GM12878 (cell line): ENCODE results near the gene STK11. TPM values are rescaled to one million over a fixed set of nuclear protein-coding genes. Genes with fewer than 3 reads are reported as not detected.

Experiments
- ASH2L ChIP-seq: fragments of 300-600, 200-600 bp; sonication (generic); IDR thresholded peaks from 2 replicates; pipeline ENCODE4 v1.6.1; 2017; ENCODE audit warnings: low read depth, mild to moderate bottlenecking, borderline replicate concordance
- BHLHE40 ChIP-seq, 2 experiments: fragments of 450-650 bp in 1 of 2; IDR thresholded peaks; 2 replicates each; pipeline ENCODE4 v1.6.1; 2011 to 2017; ENCODE audit warnings: low read depth in 2 of 2, borderline replicate concordance in 1 of 2, improper control_type of control experiment in 1 of 2, low read length in 1 of 2, mild to moderate bottlenecking in 1 of 2
- CHD2 ChIP-seq: IDR thresholded peaks from 2 replicates; pipeline ENCODE4 v1.6.1; 2011; ENCODE audit warnings: low read depth, low read length, improper control_type of control experiment, borderline replicate concordance
- IKZF1 ChIP-seq: fragments of 450-650 bp; conservative IDR thresholded peaks from 2 replicates; pipeline ENCODE4 v1.6.1; 2017; ENCODE audit warnings: antibody characterized with exemption, mild to moderate bottlenecking
- PAX5 ChIP-seq: IDR thresholded peaks from 2 replicates; pipeline ENCODE4 v1.6.1; 2011; ENCODE audit warnings: low read depth, low read length, borderline replicate concordance
- POLR2AphosphoS5 ChIP-seq: IDR thresholded peaks from 2 replicates; pipeline ENCODE4 v1.6.1; 2011; ENCODE audit warnings: mild to moderate bottlenecking, low read length, inconsistent platforms
- SMAD5 ChIP-seq: IDR thresholded peaks from 2 replicates; pipeline ENCODE4 v1.6.1; 2016; ENCODE audit warnings: antibody characterized with exemption, low read depth
- SREBF1 ChIP-seq: IDR thresholded peaks from 2 replicates; pipeline ENCODE4 v1.6.1; 2012; ENCODE audit warnings: mild to moderate bottlenecking, low read length
- TCF7 ChIP-seq: IDR thresholded peaks from 2 replicates; pipeline ENCODE4 v1.6.1; 2014; ENCODE audit warnings: antibody characterized with exemption, borderline replicate concordance
- USF1 ChIP-seq: IDR thresholded peaks from 2 replicates; pipeline ENCODE4 v1.6.1; 2011; ENCODE audit warnings: borderline replicate concordance, low read depth, mild to moderate bottlenecking, moderate library complexity, mixed read lengths, low read length; ENCODE audit not compliant: insufficient read depth; ENCODE audit errors: extremely low read length
- YBX1 ChIP-seq: fragments of 450-650 bp; IDR thresholded peaks from 2 replicates; pipeline ENCODE4 v1.6.1; 2016; ENCODE audit warnings: antibody characterized with exemption
- polyA plus RNA-seq, 11 experiments: library from polyadenylated mRNA; depleted of rRNA in 4 of 11; unstranded in 6 of 11; stranded (reverse) in 5 of 11; fragments of >200 nt; fragmentation: Nextera tagmentation in 4 of 11; fragmentation: Illumina TruSeq in 1 of 11; extraction: Ambion mirVana in 4 of 11; extraction: Trizol in 1 of 11; gene quantifications; 1 replicate in 1 of 11; 2 replicates in 10 of 11; pipeline versions ENCODE4 v1.2.1 to v1.2.3, GENCODE V29; 2011 to 2016; ENCODE audit warnings: inconsistent platforms in 2 of 11, missing spikeins in 2 of 11, low read depth in 1 of 11
- total RNA-seq, 4 experiments: library from RNA; depleted of rRNA in 3 of 4; stranded (reverse); fragments of >200 nt in 3 of 4; fragmentation: Illumina TruSeq in 1 of 4; extraction: Trizol in 1 of 4; gene quantifications; 2 replicates each; pipeline versions ENCODE4 v1.2.1 to v1.2.3, GENCODE V29; 2013 to 2021
- TF ChIP-seq, protein P1 (sequence below): fragments of 450-650 bp; IDR thresholded peaks from 2 replicates; pipeline ENCODE4 v1.6.1; 2017; ENCODE audit warnings: antibody characterized with exemption, mild to moderate bottlenecking, moderate library complexity
- TF ChIP-seq, protein P2 (sequence below): fragments of 450-650 bp; IDR thresholded peaks from 2 replicates; pipeline ENCODE4 v1.6.1; 2017; ENCODE audit warnings: mild to moderate bottlenecking
- TF ChIP-seq, protein P3 (sequence below): IDR thresholded peaks from 2 replicates; pipeline ENCODE4 v1.6.1; 2011; ENCODE audit warnings: low read depth, mild to moderate bottlenecking, low read length, moderate library complexity, borderline replicate concordance; ENCODE audit errors: extremely low read depth

STK11 gene
- total and polyA plus RNA-seq, 10 of the 15 experiments (the other 5 are each of a cell fraction or from before 2014, with no cell fraction given) = 0.33 to 71.0 (median 23.8) TPM

- TF ChIP-seq, protein P1, sequence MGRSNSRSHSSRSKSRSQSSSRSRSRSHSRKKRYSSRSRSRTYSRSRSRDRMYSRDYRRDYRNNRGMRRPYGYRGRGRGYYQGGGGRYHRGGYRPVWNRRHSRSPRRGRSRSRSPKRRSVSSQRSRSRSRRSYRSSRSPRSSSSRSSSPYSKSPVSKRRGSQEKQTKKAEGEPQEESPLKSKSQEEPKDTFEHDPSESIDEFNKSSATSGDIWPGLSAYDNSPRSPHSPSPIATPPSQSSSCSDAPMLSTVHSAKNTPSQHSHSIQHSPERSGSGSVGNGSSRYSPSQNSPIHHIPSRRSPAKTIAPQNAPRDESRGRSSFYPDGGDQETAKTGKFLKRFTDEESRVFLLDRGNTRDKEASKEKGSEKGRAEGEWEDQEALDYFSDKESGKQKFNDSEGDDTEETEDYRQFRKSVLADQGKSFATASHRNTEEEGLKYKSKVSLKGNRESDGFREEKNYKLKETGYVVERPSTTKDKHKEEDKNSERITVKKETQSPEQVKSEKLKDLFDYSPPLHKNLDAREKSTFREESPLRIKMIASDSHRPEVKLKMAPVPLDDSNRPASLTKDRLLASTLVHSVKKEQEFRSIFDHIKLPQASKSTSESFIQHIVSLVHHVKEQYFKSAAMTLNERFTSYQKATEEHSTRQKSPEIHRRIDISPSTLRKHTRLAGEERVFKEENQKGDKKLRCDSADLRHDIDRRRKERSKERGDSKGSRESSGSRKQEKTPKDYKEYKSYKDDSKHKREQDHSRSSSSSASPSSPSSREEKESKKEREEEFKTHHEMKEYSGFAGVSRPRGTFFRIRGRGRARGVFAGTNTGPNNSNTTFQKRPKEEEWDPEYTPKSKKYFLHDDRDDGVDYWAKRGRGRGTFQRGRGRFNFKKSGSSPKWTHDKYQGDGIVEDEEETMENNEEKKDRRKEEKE = no peak
- TF ChIP-seq IKZF1 (peak; percentile 42), USF1 (no peak), POLR2AphosphoS5 (no peak; the same call in 1 of the 2 replicates), PAX5 (no peak), BHLHE40 (IDR thresholded peaks at IDR 0.05; ENCODE audit: borderline replicate concordance in 1 of 2, low read depth in 2 of 2, low read length in 1 of 2) (peak in 1 of 2 experiments; percentile 26; a peak in 1 of 4 replicates), SMAD5 (no peak), YBX1 (no peak), SREBF1 (no peak), TCF7 (no peak), ASH2L (0 out of 2 replicates have a peak, but pooled peaks have one; percentile 46), CHD2 (peak; percentile 66; the same call in 1 of the 2 replicates)
- TF ChIP-seq, protein P2, sequence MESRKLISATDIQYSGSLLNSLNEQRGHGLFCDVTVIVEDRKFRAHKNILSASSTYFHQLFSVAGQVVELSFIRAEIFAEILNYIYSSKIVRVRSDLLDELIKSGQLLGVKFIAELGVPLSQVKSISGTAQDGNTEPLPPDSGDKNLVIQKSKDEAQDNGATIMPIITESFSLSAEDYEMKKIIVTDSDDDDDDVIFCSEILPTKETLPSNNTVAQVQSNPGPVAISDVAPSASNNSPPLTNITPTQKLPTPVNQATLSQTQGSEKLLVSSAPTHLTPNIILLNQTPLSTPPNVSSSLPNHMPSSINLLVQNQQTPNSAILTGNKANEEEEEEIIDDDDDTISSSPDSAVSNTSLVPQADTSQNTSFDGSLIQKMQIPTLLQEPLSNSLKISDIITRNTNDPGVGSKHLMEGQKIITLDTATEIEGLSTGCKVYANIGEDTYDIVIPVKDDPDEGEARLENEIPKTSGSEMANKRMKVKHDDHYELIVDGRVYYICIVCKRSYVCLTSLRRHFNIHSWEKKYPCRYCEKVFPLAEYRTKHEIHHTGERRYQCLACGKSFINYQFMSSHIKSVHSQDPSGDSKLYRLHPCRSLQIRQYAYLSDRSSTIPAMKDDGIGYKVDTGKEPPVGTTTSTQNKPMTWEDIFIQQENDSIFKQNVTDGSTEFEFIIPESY = no peak
- TF ChIP-seq, protein P3, sequence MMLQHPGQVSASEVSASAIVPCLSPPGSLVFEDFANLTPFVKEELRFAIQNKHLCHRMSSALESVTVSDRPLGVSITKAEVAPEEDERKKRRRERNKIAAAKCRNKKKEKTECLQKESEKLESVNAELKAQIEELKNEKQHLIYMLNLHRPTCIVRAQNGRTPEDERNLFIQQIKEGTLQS = no peak
These were observed 56.4 kb downstream of the STK11 start (continued) for GRCh38 chr19:1261798-1262622.
